Prostate gland (tissue), 2 donors: ENCODE data around the gene SLIT2. TPM values are rescaled to one million over a fixed set of nuclear protein-coding genes. Genes with fewer than 3 reads are reported as not detected.
A peak's percentile ranks its signal among the peaks of the same experiment; 100 is the strongest.

Experiments used
- DNase-seq: peaks from one replicate; pipeline ENCODE4 v3.0.0-alpha.2; 2019; ENCODE audit warnings: low spot score
- H3K27ac ChIP-seq, 2 donors: fragments of 200-600 bp; sonication (generic); 2 replicates each; pipeline ENCODE4 v1.5.1; 2017 to 2019
- H3K27me3 ChIP-seq: fragments of 200-600 bp; sonication (generic); replicated peaks from 2 replicates; pipeline ENCODE4 v1.5.1; 2019; ENCODE audit not compliant: insufficient read depth
- H3K36me3 ChIP-seq, 2 donors: fragments of 200-600 bp; sonication (generic); 1 replicate in 1 of 2; 2 replicates in 1 of 2; pipeline versions ENCODE4 v1.5.1 to v1.8.1; 2017 to 2019
- H3K4me1 ChIP-seq: fragments of 200-600 bp; sonication (generic); replicated peaks from 2 replicates; pipeline ENCODE4 v1.5.1; 2019
- H3K4me3 ChIP-seq, 2 donors: fragments of 200-600 bp; sonication (generic); 2 replicates each; pipeline ENCODE4 v1.5.1; 2017 to 2019
- H3K9me3 ChIP-seq: fragments of 200-600 bp; sonication (generic); 2 replicates; pipeline ENCODE4 v1.5.1; 2017
- CTCF ChIP-seq, 4 experiments: fragments of 200-600 bp in 2 of 4; fragments of 450-650 bp in 2 of 4; sonication (generic) in 2 of 4; IDR thresholded peaks; 1 replicate in 3 of 4; 2 replicates in 1 of 4; pipeline ENCODE4 v1.5.1; 2016 to 2019; ENCODE audit warnings: antibody characterized with exemption in 4 of 4, mild to moderate bottlenecking in 2 of 4, moderate library complexity in 2 of 4
- POLR2A ChIP-seq: fragments of 450-650 bp; IDR thresholded peaks from one replicate; pipeline ENCODE4 v1.6.1; 2016; ENCODE audit warnings: antibody characterized with exemption, mild to moderate bottlenecking
- POLR2AphosphoS5 ChIP-seq: sonication (generic); formaldehyde crosslinking; IDR thresholded peaks from one replicate; pipeline ENCODE4 v1.6.1; 2017; ENCODE audit warnings: antibody characterized with exemption
- WGBS: methylation state at CpG from one replicate; pipeline ENCODE4 v1.1.5; 2018; 5-methylcytosine and 5-hydroxymethylcytosine counted together
- intact Hi-C: fragments of 100-400 bp; cut with DNase I; formaldehyde crosslinking; loops from one replicate; pipeline ENCODE4 v1.14.2; 2022
- total RNA-seq, 2 donors: library from RNA; depleted of rRNA; stranded (reverse); fragments of >200 nt; gene quantifications; one replicate each; pipeline ENCODE4 v1.1.0, GENCODE V29; 2016

SLIT2 gene
- 10 to 100 TPM in 1 of 2 donors, 1 to 10 TPM in 1; 8.5 to 11.0 TPM for total RNA-seq

DNA sequence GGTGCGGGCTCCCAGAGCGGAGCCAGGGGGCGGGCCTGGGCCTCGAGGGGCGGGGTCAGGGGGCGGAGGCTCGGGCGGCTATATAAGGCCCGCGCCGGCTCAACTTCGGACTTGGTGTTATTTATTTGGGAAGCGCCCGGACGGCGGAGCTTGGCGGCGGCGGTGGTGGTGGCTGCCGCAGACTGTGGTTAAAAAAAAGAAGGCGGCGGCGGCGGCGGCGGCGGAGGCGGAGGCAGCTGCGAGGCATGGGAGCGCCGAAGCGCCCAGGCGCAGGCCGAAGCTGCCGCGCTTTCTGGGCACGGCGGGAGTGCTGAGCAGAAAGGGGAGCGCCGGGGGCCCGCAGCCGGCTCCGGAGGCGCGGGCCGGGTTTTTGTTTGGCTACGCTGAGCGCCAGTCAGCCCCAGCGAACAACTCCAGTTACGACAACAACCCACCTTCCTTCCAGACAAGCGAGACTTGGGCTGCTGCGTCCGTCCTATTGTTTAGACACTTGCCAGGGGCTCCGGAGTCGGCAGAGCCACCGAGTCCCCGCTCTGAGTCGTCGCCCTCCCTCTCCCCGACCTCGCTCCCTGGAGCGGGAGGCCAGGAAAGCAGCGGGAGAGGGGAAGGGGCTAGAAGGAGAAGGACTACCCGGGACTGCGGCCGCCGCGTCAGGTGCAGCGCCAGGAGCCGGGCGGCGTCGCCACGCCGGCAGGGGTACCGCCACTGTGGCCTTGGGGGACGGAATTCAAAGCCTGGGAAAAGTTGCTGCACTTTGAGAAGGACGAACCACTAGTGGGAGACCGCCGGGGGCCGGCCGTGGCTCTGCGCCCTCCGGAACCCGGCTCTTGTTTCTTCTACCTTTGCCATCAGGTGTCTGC, at the start of gene SLIT2:
Gene SLIT2, plus strand, starts transcription at position 110 of the 860 bp plus-strand sequence. CDS start 1,911 bp downstream, outside the sequence.
- TF ChIP-seq POLR2AphosphoS5 (peak; percentile 75), POLR2A (peak; percentile 72), CTCF (IDR thresholded peaks at IDR 0.05) (peak in 1 of 4 experiments; percentile 12)
- WGBS = under 1% methylated on average over 80 of the region's 85 CpGs
- H3K4me1 ChIP-seq = no peaks in the 10 kb centered on the region
- peaks cover 4% of the 10 kb centered on the region for H3K27me3 ChIP-seq
- DNase-seq = peak; percentile 78
- no peaks in the 10 kb centered on the region for H3K36me3 ChIP-seq
- peak within 1 kb of the TSS; percentile 52 to 56 for H3K4me3 ChIP-seq
- intact Hi-C loops = loop anchor here (5.0 kb wide), 2 partner anchors 180 to 295 kb away; no protein-coding TSS in a partner anchor
- no peaks in the 10 kb centered on the region for H3K9me3 ChIP-seq
- peak within 1 kb of the TSS; percentile 33 to 61 for H3K27ac ChIP-seq

GRCh38 chr4:20203508-20203907, 48.2 kb upstream of the SLIT2 start:
- Histone ChIP-seq H3K4me3 (no peak overlapping the region), H3K27me3 (no peaks in the 10 kb centered on the region), H3K4me1 (no peaks in the 10 kb centered on the region), H3K36me3 (no peaks in the 10 kb centered on the region), H3K27ac (no peak overlapping the region), H3K9me3 (no peaks in the 10 kb centered on the region)
- TF ChIP-seq CTCF (IDR thresholded peaks at IDR 0.05) (no peak), POLR2A (no peak)
- no peak for DNase-seq
- intact Hi-C loops = no loop called here

DNA sequence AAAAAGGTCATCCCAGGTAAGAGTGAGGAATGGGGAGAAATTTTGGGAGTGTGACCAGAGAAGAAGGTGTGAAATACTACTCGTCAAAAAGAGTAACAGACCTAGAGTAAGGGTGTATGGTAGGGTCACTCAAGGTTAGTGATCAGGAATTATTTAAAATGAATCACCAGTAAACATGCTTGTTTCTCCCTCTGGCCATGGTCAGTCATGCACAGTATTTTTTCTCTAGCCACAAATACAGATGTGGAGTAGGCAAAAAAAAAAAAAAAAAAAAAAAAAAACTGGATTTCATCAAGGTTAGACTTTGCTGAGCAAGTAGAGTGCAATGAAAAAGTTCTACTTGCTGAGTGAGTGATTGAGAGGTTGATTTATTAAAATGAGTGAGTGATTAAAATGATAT, 34.2 kb upstream of the SLIT2 start:
- intact Hi-C loops = no loop called here
- H3K36me3 ChIP-seq = no peaks in the 10 kb centered on the region
- TF ChIP-seq POLR2A = no peak
- TF ChIP-seq CTCF (IDR thresholded peaks at IDR 0.05) = no peak
- no peak for TF ChIP-seq POLR2AphosphoS5
- no peak overlapping the region for H3K27ac ChIP-seq
- no peaks in the 10 kb centered on the region for H3K4me1 ChIP-seq
- no peaks in the 10 kb centered on the region for H3K9me3 ChIP-seq
- H3K4me3 ChIP-seq = no peak overlapping the region
- 0% methylated on average over 1 of the region's 1 CpG for WGBS
- no peak for DNase-seq
- no peaks in the 10 kb centered on the region for H3K27me3 ChIP-seq

GRCh38 chr4:20217951-20218350, 33.8 kb upstream of the SLIT2 start:
- whole genome bisulfite sequencing = 53% methylated on average over 1 of the region's 1 CpG
- no peak for DNase-seq
- intact Hi-C loops = no loop called here
- no peaks in the 10 kb centered on the region for H3K4me1 ChIP-seq
- TF ChIP-seq POLR2A (no peak), POLR2AphosphoS5 (no peak), CTCF (IDR thresholded peaks at IDR 0.05) (no peak)
- H3K27ac ChIP-seq = no peak overlapping the region
- no peaks in the 10 kb centered on the region for H3K36me3 ChIP-seq
- H3K27me3 ChIP-seq = no peaks in the 10 kb centered on the region
- no peaks in the 10 kb centered on the region for H3K9me3 ChIP-seq
- no peak overlapping the region for H3K4me3 ChIP-seq

DNA sequence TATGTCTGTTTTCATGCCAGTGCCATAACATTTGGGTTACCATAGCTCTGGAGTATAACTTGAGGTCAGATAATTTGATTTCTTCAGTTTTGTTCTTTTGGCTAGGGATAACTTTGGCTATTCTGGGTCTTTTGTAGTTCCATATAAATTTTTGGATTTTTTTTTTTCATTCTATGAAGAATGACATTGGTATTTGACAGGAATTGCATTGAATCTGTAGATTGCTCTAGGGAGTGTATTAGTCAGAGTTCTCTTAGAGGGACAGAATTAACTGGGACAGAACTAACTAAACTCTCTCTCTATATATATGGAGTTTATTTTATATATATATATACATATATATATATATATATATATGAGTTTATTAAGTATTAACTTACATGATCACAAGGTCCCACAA, 32.2 kb upstream of the SLIT2 start:
- Histone ChIP-seq H3K4me3 (no peak overlapping the region), H3K27ac (no peak overlapping the region), H3K4me1 (no peaks in the 10 kb centered on the region), H3K36me3 (no peaks in the 10 kb centered on the region), H3K9me3 (no peaks in the 10 kb centered on the region), H3K27me3 (no peaks in the 10 kb centered on the region)
- intact Hi-C loops = no loop called here
- TF ChIP-seq CTCF (IDR thresholded peaks at IDR 0.05) (no peak), POLR2AphosphoS5 (no peak), POLR2A (no peak)
- DNase-seq = no peak
